ENCODE data around the gene SPHKAP.
"Not testable (repeated sequence)": the region's sequence is repeated elsewhere in the genome, so short reads cannot be mapped to it uniquely, and the experiment has no call there.

SPHKAP gene

GRCh38 chr2:228118940-228119339, 62.5 kb downstream of the SPHKAP start:
- H3K27me3 Mint-ChIP-seq: no peaks in the 10 kb centered on the region
- H3K4me1 Mint-ChIP-seq: no peaks in the 10 kb centered on the region
- no peak for DNase-seq
- H3K9me3 Mint-ChIP-seq: peaks cover 0 to 7% of the 10 kb centered on the region in 2 donors
- no peak overlapping the region for H3K4me3 Mint-ChIP-seq
- ATAC-seq: no peak
- H3K27ac Mint-ChIP-seq: no peak overlapping the region

DNA sequence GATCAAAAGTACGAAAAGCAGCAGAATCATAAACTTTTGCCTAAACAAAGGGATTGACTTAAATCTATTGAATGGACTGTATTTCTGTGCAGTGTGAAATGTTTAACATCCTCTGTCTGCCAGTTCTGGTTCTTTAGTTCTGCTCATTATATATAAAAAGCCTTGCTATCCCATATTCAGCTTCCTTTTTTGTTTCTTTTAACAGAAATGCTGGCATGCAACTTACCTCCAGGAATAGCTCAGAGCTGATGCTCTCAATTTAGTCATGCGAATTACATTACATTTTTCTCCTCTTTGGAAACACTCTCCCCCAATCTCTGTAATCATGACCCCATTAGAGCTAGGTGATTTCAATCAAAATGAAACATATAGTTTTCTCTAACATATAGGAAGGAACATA, 73.6 kb downstream of the SPHKAP start:
- Mint-ChIP-seq H3K4me3 (no peak overlapping the region), H3K27ac (no peak overlapping the region), H3K9me3 (no peaks in the 10 kb centered on the region), H3K27me3 (no peaks in the 10 kb centered on the region), H3K4me1 (no peaks in the 10 kb centered on the region)
- ATAC-seq (no peak), DNase-seq (no peak)

DNA sequence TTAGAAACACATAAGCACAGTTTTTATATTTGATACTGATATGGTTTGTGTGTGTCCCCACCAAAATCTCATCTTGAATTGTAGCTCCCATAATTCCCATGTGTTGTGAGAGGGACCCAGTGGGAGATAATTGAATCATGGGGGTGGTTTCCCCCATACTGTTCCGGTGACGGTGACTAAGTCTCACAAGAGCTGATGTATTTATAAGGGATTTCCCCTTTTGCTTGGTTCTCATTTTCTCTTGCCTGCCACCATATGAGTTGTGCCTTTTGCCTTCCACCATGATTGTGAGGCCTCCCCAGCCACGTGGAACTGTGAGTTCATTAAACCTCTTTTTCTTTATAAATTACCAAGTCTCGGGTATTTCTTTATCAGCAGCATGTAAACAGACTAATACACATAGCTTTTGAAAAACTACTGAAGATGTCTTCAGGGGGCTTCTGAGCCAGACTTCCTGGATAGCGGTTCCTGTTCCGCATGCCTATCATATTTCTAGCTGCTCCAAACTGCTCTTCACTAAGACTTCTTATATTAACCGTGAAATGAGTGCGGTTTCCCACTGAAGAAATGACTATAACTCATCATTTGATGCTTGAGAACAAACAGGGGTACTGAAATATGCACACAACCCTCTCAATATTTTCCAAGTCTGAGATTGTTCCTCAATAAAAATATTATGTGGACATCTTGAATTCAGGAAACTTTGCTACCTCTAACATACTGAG, 75.8 kb downstream of the SPHKAP start:
- ATAC-seq (no peak), DNase-seq (no peak)
- Mint-ChIP-seq H3K27me3 (no peaks in the 10 kb centered on the region), H3K9me3 (peaks cover 0 to 7% of the 10 kb centered on the region in 2 donors), H3K4me1 (no peaks in the 10 kb centered on the region), H3K27ac (no peak overlapping the region), H3K4me3 (no peak overlapping the region)

DNA sequence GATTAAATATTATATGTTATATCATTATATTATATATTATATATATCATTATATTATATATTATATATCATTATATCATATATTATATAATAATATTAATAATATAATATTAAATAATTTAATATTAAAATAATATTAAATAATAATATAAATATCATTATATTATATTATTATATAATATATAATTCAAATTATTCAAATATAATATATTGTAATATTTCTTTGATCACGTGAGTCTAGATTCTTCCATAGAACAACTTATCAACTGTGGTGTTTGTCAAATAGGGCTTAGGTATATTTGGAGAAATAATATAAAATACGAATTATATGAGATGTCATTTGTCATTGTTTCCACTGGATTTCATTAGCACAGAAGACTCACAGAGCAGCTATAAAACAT, 77.3 kb downstream of the SPHKAP start:
- no peaks in the 10 kb centered on the region for H3K4me1 Mint-ChIP-seq
- H3K27ac Mint-ChIP-seq: no peak overlapping the region

GRCh38 chr2:228103379-228103778, 78.1 kb downstream of the SPHKAP start:
- no peaks in the 10 kb centered on the region for H3K27me3 Mint-ChIP-seq
- H3K4me1 Mint-ChIP-seq: no peaks in the 10 kb centered on the region
- ATAC-seq (no peak), DNase-seq (no peak)
- no peak overlapping the region for H3K27ac Mint-ChIP-seq
- no peak overlapping the region for H3K4me3 Mint-ChIP-seq
- peaks cover 15 to 29% of the 10 kb centered on the region in 2 donors for H3K9me3 Mint-ChIP-seq

More for the DNA sequence above, 77.3 kb downstream of the SPHKAP start:
- Mint-ChIP-seq H3K9me3 (peaks cover 11 to 21% of the 10 kb centered on the region in 2 donors), H3K27me3 (no peaks in the 10 kb centered on the region), H3K4me3 (no peak overlapping the region)
- DNase-seq: no peak
- ATAC-seq: no peak

DNA sequence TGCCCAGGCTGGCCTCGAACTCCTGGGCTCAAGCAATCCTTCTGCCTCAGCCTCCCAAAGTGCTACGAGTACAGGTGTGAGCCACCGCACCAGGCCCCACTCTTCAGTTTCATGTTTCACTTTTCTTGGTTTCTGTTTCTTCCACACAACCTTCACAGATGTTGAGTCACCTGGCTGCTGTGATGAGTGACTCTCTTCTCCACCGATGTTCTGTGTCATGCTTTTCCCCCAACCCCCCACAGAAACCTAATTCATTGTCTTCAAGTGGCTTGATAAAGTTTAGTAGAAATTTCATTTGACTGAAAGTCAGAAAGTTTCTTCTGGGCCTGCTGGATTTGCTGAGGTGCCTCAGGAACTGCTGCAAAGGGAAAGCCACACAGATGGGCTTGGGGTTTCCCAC, 78.5 kb downstream of the SPHKAP start:
- H3K27me3 Mint-ChIP-seq: no peaks in the 10 kb centered on the region
- no peak overlapping the region for H3K27ac Mint-ChIP-seq
- no peaks in the 10 kb centered on the region for H3K4me1 Mint-ChIP-seq
- no peak overlapping the region for H3K4me3 Mint-ChIP-seq
- ATAC-seq (no peak), DNase-seq (no peak)
- peaks cover 16 to 29% of the 10 kb centered on the region in 2 donors for H3K9me3 Mint-ChIP-seq

- Mint-ChIP-seq H3K4me1 (no peaks in the 10 kb centered on the region), H3K27me3 (no peaks in the 10 kb centered on the region), H3K4me3 (no peak overlapping the region), H3K27ac (no peak overlapping the region), H3K9me3 (peaks cover 22 to 24% of the 10 kb centered on the region in 2 donors)
- ATAC-seq: no peak
- DNase-seq: no peak
These were observed 87.0 kb downstream of the SPHKAP start for GRCh38 chr2:228094377-228094921.

DNA sequence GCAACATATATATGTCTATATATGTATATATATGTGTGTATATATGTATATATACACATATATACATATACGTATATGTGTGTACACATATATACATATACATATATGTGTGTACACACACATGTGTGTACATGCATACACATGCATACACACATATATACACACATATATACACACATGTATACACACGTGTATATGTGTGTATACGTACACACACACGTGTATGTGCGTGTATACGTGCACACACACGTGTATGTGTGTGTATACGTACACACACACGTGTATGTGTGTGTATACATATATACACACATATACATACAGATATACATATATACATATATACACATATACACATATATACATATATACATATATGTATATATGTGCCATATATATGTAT, 89.4 kb downstream of the SPHKAP start:
- no peak for DNase-seq
- Mint-ChIP-seq H3K4me1 (no peaks in the 10 kb centered on the region), H3K27ac (no peak overlapping the region), H3K9me3 (peaks cover 11 to 22% of the 10 kb centered on the region in 2 donors), H3K4me3 (no peak overlapping the region), H3K27me3 (no peaks in the 10 kb centered on the region)
- no peak for ATAC-seq

DNA sequence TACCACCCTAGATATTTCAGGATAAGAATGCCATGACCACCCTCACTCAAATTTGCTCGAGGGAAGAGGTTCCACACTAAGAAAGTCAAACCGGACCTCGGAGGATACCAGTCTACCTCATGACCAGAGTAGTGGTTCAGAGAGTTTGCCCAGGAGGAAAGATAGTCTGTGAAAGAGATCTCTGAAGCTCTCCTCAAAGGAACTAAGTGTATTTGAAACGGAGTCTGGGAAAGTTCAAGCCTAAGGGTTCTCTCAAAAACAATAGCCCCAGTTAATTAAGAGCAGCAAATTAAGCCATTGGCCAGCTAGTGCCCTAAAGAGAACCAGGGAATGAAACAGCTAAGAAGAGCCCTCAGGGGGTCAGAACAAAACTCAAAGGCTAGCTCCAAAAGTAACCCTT, 94.9 kb downstream of the SPHKAP start:
- Mint-ChIP-seq H3K4me3 (no peak overlapping the region), H3K27ac (no peak overlapping the region), H3K27me3 (no peaks in the 10 kb centered on the region), H3K9me3 (peaks cover 6 to 15% of the 10 kb centered on the region in 2 donors), H3K4me1 (no peaks in the 10 kb centered on the region)
- no peak for ATAC-seq
- DNase-seq: no peak

DNA sequence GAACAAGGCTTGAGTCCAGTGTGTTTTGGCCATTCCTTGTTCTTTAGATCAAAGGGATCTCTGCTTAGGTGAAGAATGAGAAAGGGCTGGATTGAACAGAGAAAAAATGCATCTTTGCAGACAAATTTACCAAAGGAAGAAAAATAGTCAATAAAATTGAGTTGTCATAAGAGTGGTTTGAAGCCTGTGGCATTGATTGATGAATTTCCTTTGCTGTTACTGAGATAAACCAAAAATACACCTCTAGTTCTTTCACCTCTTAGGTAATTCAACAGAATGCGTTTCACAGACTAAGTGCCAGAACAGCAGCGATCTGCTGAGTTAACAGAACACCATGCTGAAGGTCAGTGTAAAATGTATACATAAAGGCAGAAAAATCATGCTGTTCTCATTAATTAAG, 96.8 kb downstream of the SPHKAP start:
- H3K4me1 Mint-ChIP-seq: no peaks in the 10 kb centered on the region

DNA sequence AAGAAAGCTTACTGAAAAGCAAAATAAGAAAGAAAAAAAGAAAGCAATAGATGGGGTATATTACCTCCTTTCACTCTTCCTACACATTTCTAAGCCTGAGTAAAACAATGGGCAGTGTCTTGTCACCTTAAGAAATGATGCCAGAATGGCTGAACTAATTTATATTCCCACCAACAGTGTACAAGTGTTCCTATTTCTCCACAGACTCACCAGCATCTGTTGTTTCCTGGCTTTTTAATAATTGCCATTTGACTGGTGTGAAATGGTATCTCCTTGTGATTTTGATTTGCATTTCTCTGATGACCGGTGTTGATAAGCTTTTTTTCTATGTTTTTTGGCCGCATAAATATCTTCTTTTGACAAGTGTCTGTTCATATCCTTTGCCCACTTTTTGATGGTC, 98.4 kb downstream of the SPHKAP start:
- Mint-ChIP-seq H3K4me1 (no peaks in the 10 kb centered on the region), H3K9me3 (peaks cover 5 to 6% of the 10 kb centered on the region in 2 donors), H3K27ac (no peak overlapping the region), H3K27me3 (no peaks in the 10 kb centered on the region), H3K4me3 (no peak overlapping the region)
- ATAC-seq: no peak
- DNase-seq: no peak

More for the DNA sequence above, 96.8 kb downstream of the SPHKAP start:
- Mint-ChIP-seq H3K27me3 (no peaks in the 10 kb centered on the region), H3K9me3 (peaks cover 0 to 8% of the 10 kb centered on the region in 2 donors), H3K4me3 (no peak overlapping the region), H3K27ac (no peak overlapping the region)
- no peak for DNase-seq
- ATAC-seq: no peak

DNA sequence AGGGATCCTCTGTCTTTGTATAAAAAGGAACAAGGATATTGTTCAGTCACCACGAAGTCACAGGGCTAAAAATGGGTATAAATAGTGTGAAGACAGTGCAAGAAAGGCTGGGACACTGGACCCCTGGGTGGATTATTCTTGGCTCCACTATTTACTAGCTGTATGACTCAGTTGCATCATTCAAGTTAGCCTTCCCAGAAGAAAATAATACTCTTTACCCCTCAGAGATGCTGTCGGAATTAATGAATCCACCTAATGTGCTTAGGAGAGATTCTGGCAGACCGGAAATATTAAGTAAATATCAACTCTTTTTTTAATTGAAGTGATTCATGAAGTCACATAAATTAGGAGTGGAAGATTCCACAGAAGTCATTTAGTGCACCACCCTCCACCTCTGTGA, 98.9 kb downstream of the SPHKAP start:
- Mint-ChIP-seq H3K27me3 (no peaks in the 10 kb centered on the region), H3K4me3 (no peak overlapping the region), H3K4me1 (no peaks in the 10 kb centered on the region), H3K9me3 (peaks cover 5 to 7% of the 10 kb centered on the region in 2 donors), H3K27ac (no peak overlapping the region)
- DNase-seq: no peak
- no peak for ATAC-seq

DNA sequence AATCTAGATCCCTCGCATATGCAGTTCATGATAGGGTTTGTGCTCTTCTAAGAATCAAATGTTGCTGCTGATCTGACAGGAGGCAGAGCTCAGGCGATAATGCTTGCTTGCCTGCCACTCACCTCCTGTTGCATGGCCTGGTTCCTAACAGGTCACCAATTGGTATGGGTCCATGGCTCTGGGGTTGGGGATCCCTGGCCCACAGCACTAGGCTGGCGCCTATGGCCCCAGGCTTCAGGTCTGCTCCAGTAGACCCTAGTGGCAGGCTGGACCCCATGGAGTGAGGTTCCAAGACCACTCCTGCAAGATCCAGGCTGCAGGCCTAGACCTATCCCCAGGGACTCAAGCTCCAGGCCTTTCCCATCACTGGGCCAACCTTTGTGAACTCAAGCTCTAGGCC, 102.3 kb downstream of the SPHKAP start:
- Mint-ChIP-seq H3K27me3 (no peaks in the 10 kb centered on the region), H3K27ac (no peak overlapping the region), H3K4me3 (no peak overlapping the region), H3K9me3 (peaks cover 5 to 7% of the 10 kb centered on the region in 2 donors), H3K4me1 (no peaks in the 10 kb centered on the region)
- ATAC-seq (no peak), DNase-seq (no peak)

DNA sequence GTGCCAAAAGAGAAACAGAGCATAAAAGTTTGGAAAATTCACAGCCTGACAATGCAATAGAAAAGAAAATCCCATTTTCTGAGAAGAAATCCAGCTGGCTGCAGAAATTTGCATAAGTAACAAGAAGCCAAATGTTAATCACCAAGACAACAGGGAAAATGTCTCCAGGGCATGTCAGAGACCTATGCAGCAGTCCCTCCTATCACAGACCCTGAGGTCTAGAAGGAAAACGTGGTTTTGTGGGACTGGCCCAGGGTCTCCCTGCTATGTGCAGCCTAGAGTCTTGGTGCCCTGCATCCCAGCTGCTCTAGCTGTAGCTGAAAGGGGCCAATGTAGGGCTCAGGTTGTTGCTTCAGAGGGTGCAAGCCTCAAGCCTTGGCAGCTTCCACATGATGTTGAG, 104.8 kb downstream of the SPHKAP start:
- H3K27me3 Mint-ChIP-seq, H3K27ac Mint-ChIP-seq, H3K4me1 Mint-ChIP-seq, DNase-seq, H3K4me3 Mint-ChIP-seq, H3K9me3 Mint-ChIP-seq, ATAC-seq: not testable (repeated sequence)

DNA sequence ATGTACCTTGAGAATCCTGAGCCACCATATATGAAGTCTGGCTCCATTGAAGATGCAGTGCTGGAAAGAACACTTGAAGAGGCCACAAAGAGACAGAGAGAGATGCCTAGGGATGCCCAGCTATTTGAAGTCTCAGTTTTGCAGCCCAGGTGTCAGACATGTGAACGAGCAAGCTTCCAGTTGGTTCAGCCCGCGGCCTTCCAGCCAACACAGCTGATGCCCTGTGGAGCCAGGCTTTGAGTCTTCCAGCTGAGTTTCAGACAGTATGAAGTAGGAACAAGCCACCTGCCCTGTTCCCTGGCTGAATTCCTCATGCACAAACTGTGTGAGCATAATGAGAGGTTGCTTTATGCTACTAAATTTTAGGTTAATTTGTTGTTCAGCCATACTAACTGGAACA, 108.8 kb downstream of the SPHKAP start:
- Mint-ChIP-seq H3K4me1 (no peaks in the 10 kb centered on the region), H3K9me3 (no peaks in the 10 kb centered on the region), H3K4me3 (no peak overlapping the region), H3K27me3 (no peaks in the 10 kb centered on the region), H3K27ac (no peak overlapping the region)
- no peak for ATAC-seq
- no peak for DNase-seq

- DNase-seq: no peak
- Mint-ChIP-seq H3K4me3 (no peak overlapping the region), H3K4me1 (no peaks in the 10 kb centered on the region), H3K27me3 (no peaks in the 10 kb centered on the region), H3K27ac (no peak overlapping the region), H3K9me3 (no peaks in the 10 kb centered on the region)
- no peak for ATAC-seq
These were observed 114.2 kb downstream of the SPHKAP start for GRCh38 chr2:228067309-228067708.
